Sigmoid colon (tissue), 4 donors: Measurements from ENCODE around the gene AP2A2.

Experiments
- CTCF ChIP-seq, 4 experiments: fragments of 450-650 bp in 3 of 4; fragments of 200-600 bp in 1 of 4; IDR thresholded peaks; one replicate each; pipeline ENCODE4 v1.5.1; 2016 to 2019; ENCODE audit warnings: antibody characterized with exemption in 4 of 4, mild to moderate bottlenecking in 3 of 4, moderate library complexity in 2 of 4
- EP300 ChIP-seq, 4 donors: sonication (generic); formaldehyde crosslinking; IDR thresholded peaks; one replicate each; pipeline ENCODE4 v1.6.1; 2017; ENCODE audit warnings: antibody characterized with exemption in 4 of 4
- POLR2A ChIP-seq, 2 donors: fragments of 450-650 bp; IDR thresholded peaks; one replicate each; pipeline ENCODE4 v1.6.1; 2016; ENCODE audit warnings: antibody characterized with exemption in 2 of 2, mild to moderate bottlenecking in 2 of 2, moderate library complexity in 2 of 2
- POLR2AphosphoS5 ChIP-seq, 4 donors: sonication (generic); formaldehyde crosslinking; IDR thresholded peaks; one replicate each; pipeline ENCODE4 v1.6.1; 2017; ENCODE audit warnings: antibody characterized with exemption in 4 of 4

- TF ChIP-seq CTCF (IDR thresholded peaks at IDR 0.05) = no peak
- TF ChIP-seq POLR2A (IDR thresholded peaks at IDR 0.05) = no peak
- no peak for TF ChIP-seq POLR2AphosphoS5 (IDR thresholded peaks at IDR 0.05)
- no peak for TF ChIP-seq EP300 (IDR thresholded peaks at IDR 0.05)
Measured at GRCh38 chr11:992577-992976, 66.9 kb downstream of the AP2A2 start.
